Measurements from ENCODE around the gene TOMM22.

The TOMM22 gene

GRCh38 chr22:38715176-38715764, 33.5 kb downstream of the TOMM22 start:
- peaks cover 29% of the 10 kb centered on the region for H3K4me1 ChIP-seq (ENCODE audit: insufficient read depth, low read length)
- H3K36me3 ChIP-seq (ENCODE audit: insufficient read depth, low read length), result peaks cover 8% of the 10 kb centered on the region
- H3K9ac ChIP-seq (ENCODE audit: low read depth, low read length), result no peak overlapping the region
- H3K9me3 ChIP-seq (ENCODE audit: control insufficient read depth, insufficient read depth, low read length), result no peaks in the 10 kb centered on the region

GRCh38 chr22:38715852-38716251, 34.1 kb downstream of the TOMM22 start:
- Histone ChIP-seq H3K9me3 (ENCODE audit: control insufficient read depth, insufficient read depth, low read length) (no peaks in the 10 kb centered on the region), H3K4me1 (ENCODE audit: insufficient read depth, low read length) (peaks cover 29% of the 10 kb centered on the region), H3K9ac (ENCODE audit: low read depth, low read length) (no peak overlapping the region), H3K36me3 (ENCODE audit: insufficient read depth, low read length) (peaks cover 8% of the 10 kb centered on the region)

- H3K9me3 ChIP-seq (ENCODE audit: control insufficient read depth, insufficient read depth, low read length), result no peaks in the 10 kb centered on the region
- H3K4me1 ChIP-seq (ENCODE audit: insufficient read depth, low read length), result peaks cover 29% of the 10 kb centered on the region
- H3K36me3 ChIP-seq (ENCODE audit: insufficient read depth, low read length), result peaks cover 8% of the 10 kb centered on the region
- no peak overlapping the region for H3K9ac ChIP-seq (ENCODE audit: low read depth, low read length)
Observed at GRCh38 chr22:38716271-38716670, 34.5 kb downstream of the TOMM22 start.

- H3K36me3 ChIP-seq (ENCODE audit: insufficient read depth, low read length), result peaks cover 13% of the 10 kb centered on the region
- H3K9ac ChIP-seq (ENCODE audit: low read depth, low read length), result no peak overlapping the region
- no peaks in the 10 kb centered on the region for H3K9me3 ChIP-seq (ENCODE audit: control insufficient read depth, insufficient read depth, low read length)
- peaks cover 29% of the 10 kb centered on the region for H3K4me1 ChIP-seq (ENCODE audit: insufficient read depth, low read length)
Observed at GRCh38 chr22:38716826-38717225, 35.1 kb downstream of the TOMM22 start.

GRCh38 chr22:38717244-38717643, 35.5 kb downstream of the TOMM22 start:
- no peak overlapping the region for H3K9ac ChIP-seq (ENCODE audit: low read depth, low read length)
- H3K9me3 ChIP-seq (ENCODE audit: control insufficient read depth, insufficient read depth, low read length), result no peaks in the 10 kb centered on the region
- peaks cover 13% of the 10 kb centered on the region for H3K36me3 ChIP-seq (ENCODE audit: insufficient read depth, low read length)
- H3K4me1 ChIP-seq (ENCODE audit: insufficient read depth, low read length), result peaks cover 26% of the 10 kb centered on the region

- peaks cover 14% of the 10 kb centered on the region for H3K4me1 ChIP-seq (ENCODE audit: insufficient read depth, low read length)
- no peaks in the 10 kb centered on the region for H3K9me3 ChIP-seq (ENCODE audit: control insufficient read depth, insufficient read depth, low read length)
- H3K9ac ChIP-seq (ENCODE audit: low read depth, low read length), result no peak overlapping the region
- H3K36me3 ChIP-seq (ENCODE audit: insufficient read depth, low read length), result peaks cover 19% of the 10 kb centered on the region
Observed at GRCh38 chr22:38718414-38718813, 36.7 kb downstream of the TOMM22 start.

- no peak overlapping the region for H3K9ac ChIP-seq (ENCODE audit: low read depth, low read length)
- peaks cover 23% of the 10 kb centered on the region for H3K36me3 ChIP-seq (ENCODE audit: insufficient read depth, low read length)
- H3K4me1 ChIP-seq (ENCODE audit: insufficient read depth, low read length), result peaks cover 9% of the 10 kb centered on the region; the same call in 1 of the 2 replicates
- H3K9me3 ChIP-seq (ENCODE audit: control insufficient read depth, insufficient read depth, low read length), result no peaks in the 10 kb centered on the region
Observed at GRCh38 chr22:38719196-38719595, 37.4 kb downstream of the TOMM22 start.

- peaks cover 3% of the 10 kb centered on the region; the same call in 1 of the 2 replicates for H3K4me1 ChIP-seq (ENCODE audit: insufficient read depth, low read length)
- H3K36me3 ChIP-seq (ENCODE audit: insufficient read depth, low read length), result peaks cover 33% of the 10 kb centered on the region
- no peak overlapping the region for H3K9ac ChIP-seq (ENCODE audit: low read depth, low read length)
Observed at GRCh38 chr22:38720350-38720749, 38.6 kb downstream of the TOMM22 start.

GRCh38 chr22:38721551-38721950, 39.8 kb downstream of the TOMM22 start:
- Histone ChIP-seq H3K36me3 (ENCODE audit: insufficient read depth, low read length) (peaks cover 35% of the 10 kb centered on the region), H3K9me3 (ENCODE audit: control insufficient read depth, insufficient read depth, low read length) (no peaks in the 10 kb centered on the region), H3K9ac (ENCODE audit: low read depth, low read length) (no peak overlapping the region), H3K4me1 (ENCODE audit: insufficient read depth, low read length) (peaks cover 3% of the 10 kb centered on the region; the same call in 1 of the 2 replicates)

More at GRCh38 chr22:38720350-38720749, 38.6 kb downstream of the TOMM22 start:
- H3K9me3 ChIP-seq (ENCODE audit: control insufficient read depth, insufficient read depth, low read length), result no peaks in the 10 kb centered on the region

- Histone ChIP-seq H3K9me3 (ENCODE audit: control insufficient read depth, insufficient read depth, low read length) (no peaks in the 10 kb centered on the region), H3K4me1 (ENCODE audit: insufficient read depth, low read length) (no peaks in the 10 kb centered on the region), H3K36me3 (ENCODE audit: insufficient read depth, low read length) (peaks cover 40% of the 10 kb centered on the region), H3K9ac (ENCODE audit: low read depth, low read length) (no peak overlapping the region)
Observed at GRCh38 chr22:38724176-38724575, 42.4 kb downstream of the TOMM22 start.

- H3K9me3 ChIP-seq (ENCODE audit: control insufficient read depth, insufficient read depth, low read length), result no peaks in the 10 kb centered on the region
- H3K36me3 ChIP-seq (ENCODE audit: insufficient read depth, low read length), result peaks cover 43% of the 10 kb centered on the region
- H3K4me1 ChIP-seq (ENCODE audit: insufficient read depth, low read length), result no peaks in the 10 kb centered on the region
- H3K9ac ChIP-seq (ENCODE audit: low read depth, low read length), result no peak overlapping the region
Observed at GRCh38 chr22:38724926-38725571, 43.3 kb downstream of the TOMM22 start.

- Histone ChIP-seq H3K9ac (ENCODE audit: low read depth, low read length) (no peak overlapping the region), H3K4me1 (ENCODE audit: insufficient read depth, low read length) (no peaks in the 10 kb centered on the region), H3K9me3 (ENCODE audit: control insufficient read depth, insufficient read depth, low read length) (no peaks in the 10 kb centered on the region), H3K36me3 (ENCODE audit: insufficient read depth, low read length) (peaks cover 45% of the 10 kb centered on the region)
Observed at GRCh38 chr22:38725900-38726655, 44.3 kb downstream of the TOMM22 start.

GRCh38 chr22:38727123-38727522, 45.4 kb downstream of the TOMM22 start:
- Histone ChIP-seq H3K4me1 (ENCODE audit: insufficient read depth, low read length) (no peaks in the 10 kb centered on the region), H3K36me3 (ENCODE audit: insufficient read depth, low read length) (peaks cover 39% of the 10 kb centered on the region), H3K9ac (ENCODE audit: low read depth, low read length) (no peak overlapping the region), H3K9me3 (ENCODE audit: control insufficient read depth, insufficient read depth, low read length) (no peaks in the 10 kb centered on the region)

GRCh38 chr22:38727530-38728451, 46.0 kb downstream of the TOMM22 start:
- no peaks in the 10 kb centered on the region for H3K9me3 ChIP-seq (ENCODE audit: control insufficient read depth, insufficient read depth, low read length)
- H3K4me1 ChIP-seq (ENCODE audit: insufficient read depth, low read length), result no peaks in the 10 kb centered on the region
- H3K9ac ChIP-seq (ENCODE audit: low read depth, low read length), result no peak overlapping the region
- H3K36me3 ChIP-seq (ENCODE audit: insufficient read depth, low read length), result peaks cover 39% of the 10 kb centered on the region
